ENCODE data around the gene TPSB2.

Gene TPSB2

GRCh38 chr16:1218930-1219611, 10.9 kb downstream of the TPSB2 start:
- DNase-seq (ENCODE audit: low spot score) = no peak

- DNase-seq (ENCODE audit: low spot score) = no peak
Measured at GRCh38 chr16:1218061-1218929, 11.7 kb downstream of the TPSB2 start.

GRCh38 chr16:1217526-1217925, 12.5 kb downstream of the TPSB2 start:
- DNase-seq (ENCODE audit: low spot score) = no peak

DNA sequence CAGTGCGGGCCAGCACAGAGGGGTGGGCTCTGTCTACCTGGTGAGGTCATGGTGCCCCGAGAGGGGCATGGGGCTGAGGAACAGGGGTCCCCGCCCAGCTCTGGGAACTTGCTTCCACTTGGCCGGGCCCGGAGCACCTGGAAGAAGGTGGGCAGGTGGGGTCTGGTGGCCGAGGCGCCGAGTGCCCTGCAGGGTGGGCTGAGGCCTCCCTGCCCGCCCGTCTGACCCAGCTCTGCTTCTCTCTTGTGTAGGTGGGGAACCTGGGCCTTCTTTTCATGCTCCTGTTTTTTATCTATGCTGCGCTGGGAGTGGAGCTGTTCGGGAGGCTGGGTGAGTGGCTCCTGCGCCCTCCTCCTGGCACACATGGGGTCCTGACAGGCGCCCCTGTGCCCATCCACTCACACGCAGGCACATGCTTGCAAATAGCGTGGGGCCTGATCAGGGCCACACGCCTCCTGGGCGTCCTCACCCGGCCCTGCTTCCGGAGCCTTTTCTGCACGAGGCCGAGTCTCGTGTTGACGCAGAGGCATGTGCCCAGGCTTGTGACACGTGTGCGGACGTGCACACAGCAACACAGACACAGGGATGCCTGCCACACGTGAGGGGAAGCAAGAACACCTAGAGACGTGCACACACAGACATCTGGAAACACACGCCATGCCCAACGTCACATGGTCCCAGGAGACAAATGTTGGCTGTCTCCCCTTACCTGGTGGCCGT, 13.1 kb downstream of the TPSB2 start:
- DNase-seq (ENCODE audit: low spot score) = no peak

- no peak for DNase-seq (ENCODE audit: low spot score)
Measured at GRCh38 chr16:1216296-1216619, 13.7 kb downstream of the TPSB2 start.

GRCh38 chr16:1215574-1216295, 14.2 kb downstream of the TPSB2 start:
- no peak for DNase-seq (ENCODE audit: low spot score)

DNA sequence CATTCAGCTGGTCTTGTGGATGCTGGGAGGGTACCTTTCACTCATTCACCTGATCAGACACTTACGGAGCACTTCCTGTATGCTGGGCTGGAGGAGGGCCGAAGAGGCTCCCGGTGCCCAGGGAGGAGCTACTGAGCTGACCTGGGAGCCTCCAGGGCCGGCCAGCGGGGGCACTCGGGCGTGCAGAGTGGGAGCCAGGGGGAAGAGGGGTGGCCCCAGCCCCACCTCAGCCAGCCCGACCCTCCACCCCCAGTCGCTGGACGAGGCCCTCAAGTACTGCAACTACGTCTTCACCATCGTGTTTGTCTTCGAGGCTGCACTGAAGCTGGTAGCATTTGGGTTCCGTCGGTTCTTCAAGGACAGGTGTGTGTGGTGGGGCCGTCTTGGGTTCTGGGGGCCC, 15.3 kb downstream of the TPSB2 start:
- no peak for DNase-seq (ENCODE audit: low spot score)

- DNase-seq (ENCODE audit: low spot score) = no peak
Measured at GRCh38 chr16:1213796-1214372, 16.1 kb downstream of the TPSB2 start.

DNA sequence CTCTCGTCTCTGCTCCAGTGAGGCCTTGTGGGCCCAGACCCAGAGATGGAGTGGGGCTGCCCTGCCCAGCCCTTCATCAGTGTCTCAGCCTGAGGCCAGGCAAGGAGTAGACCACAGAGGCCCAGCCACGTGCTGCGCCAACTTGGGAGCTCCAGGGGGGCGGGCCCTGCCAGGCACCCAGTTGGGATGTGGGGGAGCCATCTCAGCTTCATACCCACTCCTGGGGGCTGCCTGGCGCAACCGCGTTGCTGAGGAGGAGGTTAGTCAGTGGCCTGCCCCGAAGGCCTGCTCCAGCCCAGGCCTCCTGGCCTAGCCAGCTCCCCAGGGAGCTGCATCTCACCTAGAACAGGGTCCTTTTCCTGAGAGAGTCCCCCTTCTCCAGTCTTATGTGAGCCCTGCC, 16.8 kb downstream of the TPSB2 start:
- DNase-seq (ENCODE audit: low spot score) = no peak

DNA sequence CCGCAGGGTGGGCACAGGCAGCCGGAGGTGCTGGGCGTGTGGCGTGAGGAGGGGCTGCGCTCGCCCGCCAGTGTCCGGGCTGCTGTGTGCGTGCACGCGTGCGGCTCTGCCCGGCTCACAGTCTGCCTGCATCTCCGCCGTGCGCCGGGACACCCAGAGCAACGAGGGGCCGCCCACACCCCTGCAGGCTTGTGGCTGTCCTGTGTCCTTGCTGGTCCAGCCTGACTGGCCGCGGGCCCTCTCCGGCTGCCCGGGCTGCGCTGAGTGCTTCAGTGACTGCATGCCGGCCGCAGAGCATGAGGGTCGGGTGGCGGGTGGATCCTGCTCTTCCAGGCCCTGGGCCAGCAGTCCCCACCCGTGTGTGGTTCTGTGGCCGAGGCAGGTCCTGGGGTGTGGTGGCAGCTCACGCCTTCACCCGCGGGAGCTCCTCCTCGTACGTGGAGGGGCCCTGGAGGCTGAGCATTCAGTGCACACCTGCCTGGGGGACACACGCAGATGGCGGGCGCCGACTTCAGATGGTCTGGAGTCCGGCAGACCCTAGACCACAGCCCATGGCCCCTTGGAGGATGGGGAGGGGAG, 17.3 kb downstream of the TPSB2 start:
- DNase-seq (ENCODE audit: low spot score) = no peak

DNA sequence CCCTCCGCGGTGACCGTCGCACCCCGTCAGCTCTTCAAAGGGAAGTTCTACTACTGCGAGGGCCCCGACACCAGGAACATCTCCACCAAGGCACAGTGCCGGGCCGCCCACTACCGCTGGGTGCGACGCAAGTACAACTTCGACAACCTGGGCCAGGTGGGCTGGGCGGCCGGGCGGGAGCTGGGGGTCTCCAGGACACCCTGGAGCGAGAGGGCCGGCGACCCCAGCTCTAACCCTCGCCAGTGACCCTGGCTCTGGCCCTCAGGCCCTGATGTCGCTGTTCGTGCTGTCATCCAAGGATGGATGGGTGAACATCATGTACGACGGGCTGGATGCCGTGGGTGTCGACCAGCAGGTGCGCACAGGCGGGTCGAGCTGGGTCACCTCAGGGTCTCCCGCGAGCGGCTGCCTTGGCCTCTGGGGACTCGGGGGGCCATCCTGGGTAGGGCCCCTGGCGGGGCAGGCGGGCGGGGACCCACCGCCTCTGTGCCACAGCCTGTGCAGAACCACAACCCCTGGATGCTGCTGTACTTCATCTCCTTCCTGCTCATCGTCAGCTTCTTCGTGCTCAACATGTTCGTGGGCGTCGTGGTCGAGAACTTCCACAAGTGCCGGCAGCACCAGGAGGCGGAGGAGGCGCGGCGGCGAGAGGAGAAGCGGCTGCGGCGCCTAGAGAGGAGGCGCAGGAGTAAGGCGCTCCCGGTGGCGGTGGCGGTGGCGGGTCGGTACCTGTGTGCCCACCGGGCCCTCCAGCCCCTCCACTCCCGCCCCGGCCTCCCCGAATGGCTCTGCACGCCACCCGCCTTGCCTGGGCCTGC, 18.3 kb downstream of the TPSB2 start:
- no peak for DNase-seq (ENCODE audit: low spot score)

DNA sequence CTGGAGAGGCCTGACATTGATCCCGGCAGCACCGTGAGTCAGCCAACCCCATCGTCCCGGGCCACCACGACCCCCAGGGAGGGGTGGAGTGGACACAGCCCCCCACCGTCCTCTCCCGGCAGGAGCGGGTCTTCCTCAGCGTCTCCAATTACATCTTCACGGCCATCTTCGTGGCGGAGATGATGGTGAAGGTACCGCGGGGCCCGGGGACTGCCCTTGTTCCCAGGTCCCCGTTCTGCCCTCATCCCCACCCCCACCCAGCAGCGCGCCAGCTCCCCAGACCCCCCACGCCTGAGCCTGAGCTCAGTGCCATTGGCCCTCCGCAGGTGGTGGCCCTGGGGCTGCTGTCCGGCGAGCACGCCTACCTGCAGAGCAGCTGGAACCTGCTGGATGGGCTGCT, 19.5 kb downstream of the TPSB2 start:
- DNase-seq (ENCODE audit: low spot score) = no peak

DNA sequence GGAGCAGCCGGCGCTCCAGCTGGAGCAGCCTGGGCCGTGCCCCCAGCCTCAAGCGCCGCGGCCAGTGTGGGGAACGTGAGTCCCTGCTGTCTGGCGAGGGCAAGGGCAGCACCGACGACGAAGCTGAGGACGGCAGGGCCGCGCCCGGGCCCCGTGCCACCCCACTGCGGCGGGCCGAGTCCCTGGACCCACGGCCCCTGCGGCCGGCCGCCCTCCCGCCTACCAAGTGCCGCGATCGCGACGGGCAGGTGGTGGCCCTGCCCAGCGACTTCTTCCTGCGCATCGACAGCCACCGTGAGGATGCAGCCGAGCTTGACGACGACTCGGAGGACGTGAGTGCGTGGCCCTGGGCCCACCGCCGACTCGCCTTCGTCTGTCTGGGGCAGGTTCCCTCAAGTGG, 20.9 kb downstream of the TPSB2 start:
- no peak for DNase-seq (ENCODE audit: low spot score)

DNA sequence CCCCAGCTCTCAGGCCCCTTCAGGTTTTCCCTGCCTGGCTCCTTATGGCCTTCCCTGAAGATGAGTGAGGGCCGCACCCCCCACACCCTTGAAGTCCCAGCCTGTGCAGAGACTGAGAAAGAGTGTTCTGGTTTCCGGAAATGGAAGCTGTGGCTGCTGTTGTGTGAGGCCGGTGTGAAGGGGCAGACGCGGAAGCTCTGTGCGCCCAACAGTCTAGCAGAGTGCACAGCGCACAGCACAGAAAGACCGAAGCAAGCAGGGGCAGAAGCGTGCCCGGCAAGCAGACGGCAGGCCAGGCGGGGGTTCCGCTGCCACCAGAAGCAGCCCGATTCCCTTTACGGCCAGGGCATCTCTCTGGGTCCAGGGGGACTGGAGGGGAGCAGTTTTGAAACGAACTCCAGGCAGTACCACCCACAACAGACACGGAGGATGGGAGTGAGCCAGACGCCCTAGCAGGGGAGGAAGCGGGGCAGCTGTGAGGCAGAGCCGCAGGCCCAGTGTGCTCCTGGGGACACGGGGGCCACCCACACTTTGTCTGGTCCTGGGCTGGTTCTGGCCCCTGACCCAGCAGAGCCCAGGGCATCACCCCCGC, 21.6 kb downstream of the TPSB2 start:
- no peak for DNase-seq (ENCODE audit: low spot score)

DNA sequence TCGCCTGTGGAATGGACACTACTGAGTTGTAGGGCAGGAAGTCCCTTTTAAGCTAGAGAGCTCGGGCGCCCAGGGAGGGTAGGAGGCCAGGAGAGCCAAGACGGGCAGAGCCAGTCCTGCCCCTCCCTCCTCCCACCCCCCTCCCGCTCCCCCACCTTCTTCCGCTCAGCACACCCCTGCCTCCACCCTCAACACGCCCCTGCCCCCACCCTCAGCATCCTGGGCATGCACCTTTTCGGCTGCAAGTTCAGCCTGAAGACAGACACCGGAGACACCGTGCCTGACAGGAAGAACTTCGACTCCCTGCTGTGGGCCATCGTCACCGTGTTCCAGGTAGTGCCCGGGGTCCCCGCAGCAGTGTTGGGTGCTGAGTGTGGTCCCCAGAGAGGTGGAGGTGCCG, 23.2 kb downstream of the TPSB2 start:
- DNase-seq (ENCODE audit: low spot score) = no peak

GRCh38 chr16:1206326-1206725, 23.7 kb downstream of the TPSB2 start:
- DNase-seq (ENCODE audit: low spot score) = no peak

DNA sequence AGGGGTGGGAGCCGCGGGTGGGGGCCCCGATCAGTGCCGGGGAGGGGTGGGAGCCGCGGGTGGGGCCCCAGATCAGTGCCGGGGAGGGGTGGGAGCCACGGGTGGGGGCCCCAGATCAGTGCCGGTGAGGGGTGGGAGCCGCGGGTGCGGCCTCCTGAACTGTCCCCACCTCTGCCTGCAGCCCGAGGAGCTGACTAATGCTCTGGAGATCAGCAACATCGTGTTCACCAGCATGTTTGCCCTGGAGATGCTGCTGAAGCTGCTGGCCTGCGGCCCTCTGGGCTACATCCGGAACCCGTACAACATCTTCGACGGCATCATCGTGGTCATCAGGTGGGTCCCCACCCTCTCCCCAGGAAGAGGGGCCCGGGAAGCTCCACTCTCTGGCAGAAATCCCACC, 25.1 kb downstream of the TPSB2 start:
- DNase-seq (ENCODE audit: low spot score) = no peak

- DNase-seq (ENCODE audit: low spot score) = no peak
Measured at GRCh38 chr16:1202274-1202673, 27.7 kb downstream of the TPSB2 start.

GRCh38 chr16:1201444-1201843, 28.5 kb downstream of the TPSB2 start:
- no peak for DNase-seq (ENCODE audit: low spot score)

- no peak for DNase-seq (ENCODE audit: low spot score)
Measured at GRCh38 chr16:1200014-1200627, 29.9 kb downstream of the TPSB2 start.
